SK-N-MC (cell line): ENCODE measurements around the gene MYPN.

Experiments used
- EZH2 ChIP-seq: fragments of 200-600 bp; sonication (generic); IDR thresholded peaks from one replicate; pipeline ENCODE4 v1.6.1; 2017; ENCODE audit warnings: antibody characterized with exemption
- FOXP2 ChIP-seq: optimal IDR thresholded peaks from 2 replicates; pipeline ENCODE3; 2011; ENCODE audit warnings: mild to moderate bottlenecking, moderate library complexity; ENCODE audit not compliant: insufficient read depth; ENCODE audit errors: extremely low read length, control extremely low read depth
- POLR2AphosphoS5 ChIP-seq: IDR thresholded peaks from 2 replicates; pipeline ENCODE4 v1.6.1; 2012; ENCODE audit warnings: mild to moderate bottlenecking, low read depth, low read length, borderline replicate concordance

DNA sequence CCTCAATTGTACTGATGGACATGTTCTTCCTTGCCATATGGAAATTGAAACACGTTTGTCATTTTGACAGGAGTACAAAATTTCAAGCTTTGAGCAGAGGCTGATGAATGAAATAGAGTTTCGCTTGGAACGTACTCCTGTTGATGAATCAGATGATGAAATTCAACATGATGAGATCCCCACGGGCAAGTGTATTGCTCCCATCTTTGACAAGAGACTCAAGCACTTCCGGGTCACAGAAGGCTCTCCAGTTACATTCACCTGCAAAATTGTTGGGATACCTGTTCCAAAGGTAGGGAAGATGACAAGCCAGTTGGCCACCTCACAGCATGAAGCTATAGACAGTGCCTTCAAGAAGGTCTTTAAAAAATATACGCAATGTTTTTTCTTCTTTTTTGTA, 79.5 kb downstream of the MYPN start:
- TF ChIP-seq POLR2AphosphoS5 = no peak
- no peak for TF ChIP-seq EZH2
- TF ChIP-seq FOXP2 = no peak
